HL-60 (cell line): ENCODE results near the gene GALNT17.

ENCODE experiments used
- DNase-seq, 2 experiments: peaks; one replicate each; pipeline ENCODE4 v3.0.0-alpha.2; 2010 to 2020; ENCODE audit warnings: low read depth in 1 of 2, low spot score in 1 of 2
- H3K27ac ChIP-seq: fragments of 250-450 bp; sonication (Bioruptor Pico); replicated peaks from 2 replicates; pipeline ENCODE4 v1.5.1; 2020; ENCODE audit warnings: mild to moderate bottlenecking, moderate library complexity
- H3K27me3 ChIP-seq: fragments of 250-450 bp; sonication (Bioruptor Pico); 2 replicates; pipeline ENCODE4 v1.5.1; 2021; ENCODE audit warnings: mild to moderate bottlenecking, moderate library complexity; ENCODE audit not compliant: insufficient read depth, poor library complexity, severe bottlenecking
- H3K4me3 ChIP-seq: replicated peaks from 2 replicates; pipeline ENCODE4 v1.5.1; 2011; ENCODE audit warnings: mild to moderate bottlenecking, control low read depth, low read length; ENCODE audit not compliant: insufficient read depth
- CTCF ChIP-seq: IDR thresholded peaks from one replicate; pipeline ENCODE4 v1.5.1; 2011; ENCODE audit warnings: low read length, control low read depth, inconsistent platforms; ENCODE audit not compliant: insufficient read depth
- GABPA ChIP-seq: IDR thresholded peaks from 2 replicates; pipeline ENCODE4 v1.6.1; 2012; ENCODE audit warnings: low read depth
- POLR2AphosphoS5 ChIP-seq: IDR thresholded peaks from 2 replicates; pipeline ENCODE4 v1.6.1; 2012; ENCODE audit warnings: low read depth
- SPI1 ChIP-seq: IDR thresholded peaks from 2 replicates; pipeline ENCODE4 v1.6.1; 2012; ENCODE audit warnings: low read depth, mild to moderate bottlenecking, borderline replicate concordance
- long read RNA-seq: library from polyadenylated mRNA; unstranded; transcript quantifications from one replicate; pipeline ENCODE4 v2.0.0, GENCODE V29; 2020
- TF ChIP-seq, protein P1 (sequence below): IDR thresholded peaks from 2 replicates; pipeline ENCODE4 v1.6.1; 2012; ENCODE audit warnings: low read depth; ENCODE audit not compliant: insufficient replicate concordance

Gene GALNT17
- long read RNA-seq, partial matches to known transcripts = 0 of 1 reads
- long read RNA-seq, other reads (novel, unspliced or antisense) = 1 of 1 reads

DNA sequence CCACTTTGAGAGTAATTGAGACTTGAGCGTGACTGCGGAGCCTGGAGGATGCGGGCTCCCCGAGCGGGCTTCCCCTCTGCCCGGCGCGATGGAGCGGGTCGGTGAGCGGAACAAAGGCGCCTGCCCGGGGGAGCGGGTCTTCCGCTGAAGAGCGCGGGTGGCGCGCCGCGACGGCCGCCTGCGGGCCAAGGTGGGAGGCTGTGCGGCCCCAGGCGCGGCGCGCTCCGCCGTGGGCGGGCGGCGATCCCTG lies at the start of gene GALNT17:
Gene GALNT17, plus strand, starts transcription at position 18 of the 250 bp plus-strand sequence.
- DNase-seq = no peak
- Histone ChIP-seq H3K4me3 (no peak within 1 kb of the TSS), H3K27ac (no peak within 1 kb of the TSS), H3K27me3 (peaks cover 26% of the 10 kb centered on the region)
- no peak for TF ChIP-seq GABPA
- TF ChIP-seq CTCF = no peak

DNA sequence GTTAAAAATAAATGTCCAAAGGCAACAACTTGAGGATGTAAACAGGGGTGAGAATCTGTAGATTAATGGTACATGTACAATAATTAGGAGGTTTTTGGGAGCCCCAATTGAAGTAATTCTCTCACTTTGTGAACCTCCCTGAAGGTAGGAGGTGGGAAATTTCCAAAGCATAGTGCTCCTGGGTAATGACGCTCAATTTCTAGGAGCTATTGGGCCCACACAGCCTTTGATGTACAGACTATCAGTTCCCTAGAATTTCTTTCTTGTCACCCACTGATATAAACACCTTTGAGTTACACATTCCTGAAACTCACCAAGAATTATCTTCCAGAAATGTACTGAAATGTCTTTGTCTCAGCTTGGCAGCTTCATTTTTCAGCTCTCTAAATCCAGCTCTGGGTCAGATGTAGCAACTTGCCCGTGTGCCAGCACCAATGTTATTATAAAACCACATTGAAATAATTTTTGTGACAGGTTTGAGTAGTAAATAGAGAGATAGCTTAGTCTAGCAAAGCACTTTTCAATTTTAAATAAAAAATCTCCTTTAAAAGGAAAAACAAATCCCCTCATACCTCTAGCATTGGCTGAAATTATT lies 36.6 kb upstream of the GALNT17 start:
- no peak for DNase-seq
- H3K27me3 ChIP-seq = no peaks in the 10 kb centered on the region
- no peak overlapping the region for H3K4me3 ChIP-seq
- no peak overlapping the region for H3K27ac ChIP-seq
- no peak for TF ChIP-seq POLR2AphosphoS5
- TF ChIP-seq, protein P1, sequence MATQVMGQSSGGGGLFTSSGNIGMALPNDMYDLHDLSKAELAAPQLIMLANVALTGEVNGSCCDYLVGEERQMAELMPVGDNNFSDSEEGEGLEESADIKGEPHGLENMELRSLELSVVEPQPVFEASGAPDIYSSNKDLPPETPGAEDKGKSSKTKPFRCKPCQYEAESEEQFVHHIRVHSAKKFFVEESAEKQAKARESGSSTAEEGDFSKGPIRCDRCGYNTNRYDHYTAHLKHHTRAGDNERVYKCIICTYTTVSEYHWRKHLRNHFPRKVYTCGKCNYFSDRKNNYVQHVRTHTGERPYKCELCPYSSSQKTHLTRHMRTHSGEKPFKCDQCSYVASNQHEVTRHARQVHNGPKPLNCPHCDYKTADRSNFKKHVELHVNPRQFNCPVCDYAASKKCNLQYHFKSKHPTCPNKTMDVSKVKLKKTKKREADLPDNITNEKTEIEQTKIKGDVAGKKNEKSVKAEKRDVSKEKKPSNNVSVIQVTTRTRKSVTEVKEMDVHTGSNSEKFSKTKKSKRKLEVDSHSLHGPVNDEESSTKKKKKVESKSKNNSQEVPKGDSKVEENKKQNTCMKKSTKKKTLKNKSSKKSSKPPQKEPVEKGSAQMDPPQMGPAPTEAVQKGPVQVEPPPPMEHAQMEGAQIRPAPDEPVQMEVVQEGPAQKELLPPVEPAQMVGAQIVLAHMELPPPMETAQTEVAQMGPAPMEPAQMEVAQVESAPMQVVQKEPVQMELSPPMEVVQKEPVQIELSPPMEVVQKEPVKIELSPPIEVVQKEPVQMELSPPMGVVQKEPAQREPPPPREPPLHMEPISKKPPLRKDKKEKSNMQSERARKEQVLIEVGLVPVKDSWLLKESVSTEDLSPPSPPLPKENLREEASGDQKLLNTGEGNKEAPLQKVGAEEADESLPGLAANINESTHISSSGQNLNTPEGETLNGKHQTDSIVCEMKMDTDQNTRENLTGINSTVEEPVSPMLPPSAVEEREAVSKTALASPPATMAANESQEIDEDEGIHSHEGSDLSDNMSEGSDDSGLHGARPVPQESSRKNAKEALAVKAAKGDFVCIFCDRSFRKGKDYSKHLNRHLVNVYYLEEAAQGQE = no peak
- no peak for TF ChIP-seq CTCF
- TF ChIP-seq GABPA = no peak
- no peak for TF ChIP-seq SPI1

DNA sequence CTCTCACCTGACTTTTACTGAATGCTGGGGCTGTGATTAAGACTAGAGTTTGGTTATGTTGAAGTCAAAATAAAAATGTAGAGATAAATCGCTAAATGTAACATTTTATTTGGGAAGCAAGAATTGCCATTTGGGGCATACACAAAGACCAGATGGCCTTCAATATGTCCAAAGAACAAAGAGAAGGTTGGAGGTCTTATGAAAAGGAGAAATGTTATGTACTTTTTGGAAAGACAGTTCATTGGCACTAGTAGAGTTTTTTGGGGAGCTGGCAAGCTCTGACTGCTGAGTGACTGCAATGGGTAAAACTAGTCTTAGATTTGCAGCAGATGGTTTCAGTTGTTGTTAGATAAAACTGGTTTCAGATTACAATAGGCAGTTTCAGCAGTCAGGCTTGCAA lies 35.6 kb upstream of the GALNT17 start:
- no peaks in the 10 kb centered on the region for H3K27me3 ChIP-seq
- DNase-seq = no peak
- no peak overlapping the region for H3K27ac ChIP-seq
- TF ChIP-seq CTCF (no peak), POLR2AphosphoS5 (no peak), SPI1 (no peak), GABPA (no peak)
- no peak overlapping the region for H3K4me3 ChIP-seq

DNA sequence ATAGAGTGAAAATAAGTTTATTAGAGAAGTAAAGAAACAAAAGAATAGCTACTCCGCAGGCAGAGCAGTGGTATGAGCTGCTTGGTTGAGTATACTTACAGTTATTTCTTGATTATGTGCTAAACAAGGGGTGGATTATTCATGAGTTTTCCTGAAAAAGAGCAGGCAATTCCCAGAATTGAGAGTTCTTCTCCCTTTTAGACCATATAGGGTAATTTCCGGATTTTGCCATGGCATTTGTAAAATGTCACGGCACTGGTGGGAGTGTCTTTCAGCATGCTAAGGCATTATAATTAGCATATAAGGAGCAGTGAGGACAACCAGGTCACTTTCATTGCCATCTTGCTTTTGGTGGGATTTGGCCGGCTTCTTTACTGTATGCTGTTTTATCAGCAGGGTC lies 25.7 kb upstream of the GALNT17 start:
- H3K27me3 ChIP-seq = no peaks in the 10 kb centered on the region
- TF ChIP-seq CTCF (no peak), POLR2AphosphoS5 (no peak), GABPA (no peak), SPI1 (no peak)
- TF ChIP-seq, protein P1 = no peak
- H3K4me3 ChIP-seq = no peak overlapping the region
- no peak for DNase-seq
- no peak overlapping the region for H3K27ac ChIP-seq
